Measurements from ENCODE around the gene ECI2. TPM values are rescaled to one million over a fixed set of nuclear protein-coding genes. Genes with fewer than 3 reads are reported as not detected.

The ECI2 gene
- total RNA-seq, 1 experiment from 2014 or later: 38.4 TPM

GRCh38 chr6:4129446-4129845 lies 5.9 kb downstream of the ECI2 start:
- no peak for DNase-seq (ENCODE audit: unreplicated experiment)
- Mint-ChIP-seq H3K27me3 (ENCODE audit: insufficient read depth, unreplicated experiment) (no peaks in the 10 kb centered on the region), H3K4me1 (ENCODE audit: insufficient read depth, unreplicated experiment) (peaks cover 24% of the 10 kb centered on the region), H3K36me3 (ENCODE audit: insufficient read depth, unreplicated experiment) (peaks cover 37% of the 10 kb centered on the region), H3K4me3 (ENCODE audit: unreplicated experiment) (no peak overlapping the region), H3K27ac (ENCODE audit: low read depth, unreplicated experiment) (no peak overlapping the region), H3K9me3 (ENCODE audit: unreplicated experiment) (no peaks in the 10 kb centered on the region)
- BruUV-seq (replicated peaks): no TSS peak
- intact Hi-C loops (cut with micrococcal nuclease): no loop called here
- CTCF ChIA-PET: interaction anchor here (0.5 kb wide), 1 partner anchor 26 kb away, joined by 3 read pairs; no protein-coding TSS in a partner anchor
- POLR2A ChIA-PET: no interaction called here
- TF ChIP-seq CTCF (IDR thresholded peaks at IDR 0.05; ENCODE audit: unreplicated experiment): no peak

GRCh38 chr6:4128748-4129147 lies 6.6 kb downstream of the ECI2 start:
- no peak for TF ChIP-seq CTCF (IDR thresholded peaks at IDR 0.05; ENCODE audit: unreplicated experiment)
- no peak overlapping the region for H3K27ac Mint-ChIP-seq (ENCODE audit: low read depth, unreplicated experiment)
- BruUV-seq (replicated peaks): no TSS peak

GRCh38 chr6:4128072-4128471 lies 7.3 kb downstream of the ECI2 start:
- H3K36me3 Mint-ChIP-seq (ENCODE audit: insufficient read depth, unreplicated experiment): peaks cover 44% of the 10 kb centered on the region
- no TSS peak for BruUV-seq (replicated peaks)
- POLR2A ChIA-PET: interaction anchor here (0.8 to 3.0 kb wide), 2 partner anchors 7 to 71 kb away, joined by 3 to 15 read pairs; partner anchors contain the start of gene ECI2

More at GRCh38 chr6:4128748-4129147, 6.6 kb downstream of the ECI2 start:
- peaks cover 17% of the 10 kb centered on the region for H3K4me1 Mint-ChIP-seq (ENCODE audit: insufficient read depth, unreplicated experiment)
- H3K9me3 Mint-ChIP-seq (ENCODE audit: unreplicated experiment): no peaks in the 10 kb centered on the region
- no peak overlapping the region for H3K4me3 Mint-ChIP-seq (ENCODE audit: unreplicated experiment)
- intact Hi-C loops (cut with micrococcal nuclease): no loop called here
- peaks cover 40% of the 10 kb centered on the region for H3K36me3 Mint-ChIP-seq (ENCODE audit: insufficient read depth, unreplicated experiment)
- POLR2A ChIA-PET: no interaction called here
- DNase-seq (ENCODE audit: unreplicated experiment): no peak
- CTCF ChIA-PET: interaction anchor here (0.5 kb wide), 1 partner anchor 26 kb away, joined by 3 read pairs; no protein-coding TSS in a partner anchor
- H3K27me3 Mint-ChIP-seq (ENCODE audit: insufficient read depth, unreplicated experiment): no peaks in the 10 kb centered on the region

More at GRCh38 chr6:4128072-4128471, 7.3 kb downstream of the ECI2 start:
- Mint-ChIP-seq H3K4me3 (ENCODE audit: unreplicated experiment) (no peak overlapping the region), H3K27ac (ENCODE audit: low read depth, unreplicated experiment) (no peak overlapping the region), H3K9me3 (ENCODE audit: unreplicated experiment) (no peaks in the 10 kb centered on the region), H3K27me3 (ENCODE audit: insufficient read depth, unreplicated experiment) (no peaks in the 10 kb centered on the region), H3K4me1 (ENCODE audit: insufficient read depth, unreplicated experiment) (peaks cover 11% of the 10 kb centered on the region)
- CTCF ChIA-PET: interaction anchor here (0.7 to 2.3 kb wide), 2 partner anchors 24 to 28 kb away, joined by 3 to 11 read pairs; no protein-coding TSS in a partner anchor
- intact Hi-C loops (cut with micrococcal nuclease): no loop called here
- no peak for DNase-seq (ENCODE audit: unreplicated experiment)
- TF ChIP-seq CTCF (IDR thresholded peaks at IDR 0.05; ENCODE audit: unreplicated experiment): no peak

Measured in MCF 10A (cell line).